ENCODE results near the gene PRKN.

DNA sequence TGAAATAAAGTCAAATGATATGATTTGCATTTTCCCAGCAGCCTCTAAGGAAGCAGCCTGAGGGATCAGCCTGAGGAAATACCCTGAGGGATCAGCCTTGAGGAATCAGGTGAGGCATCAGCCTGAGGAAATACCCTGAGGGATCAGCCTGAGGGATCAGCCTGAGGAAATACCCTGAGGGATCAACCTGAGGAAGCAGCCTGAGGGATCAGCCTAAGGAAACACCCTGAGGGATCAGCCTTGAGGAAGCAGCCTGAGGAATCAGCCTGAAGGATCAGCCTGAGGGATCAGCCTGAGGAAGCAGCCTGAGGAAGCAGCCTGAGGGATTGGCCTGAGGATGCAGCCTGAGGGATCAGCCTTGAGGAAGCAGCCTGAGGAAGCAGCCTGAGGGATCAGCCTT, 784.0 kb downstream of the PRKN start:
- no peak for TF ChIP-seq EZH2 (IDR thresholded peaks at IDR 0.05; ENCODE audit: insufficient read depth, poor library complexity, severe bottlenecking)
- TF ChIP-seq EZH2phosphoT487 (IDR thresholded peaks at IDR 0.05; ENCODE audit: insufficient read depth, low read depth): no peak
